HL-60 (cell line): Measurements from ENCODE around the gene BBS2.

Experiments
- DNase-seq, 2 experiments: peaks; one replicate each; pipeline ENCODE4 v3.0.0-alpha.2; 2010 to 2020; ENCODE audit warnings: low read depth in 1 of 2, low spot score in 1 of 2
- H3K27ac ChIP-seq: fragments of 250-450 bp; sonication (Bioruptor Pico); replicated peaks from 2 replicates; pipeline ENCODE4 v1.5.1; 2020; ENCODE audit warnings: mild to moderate bottlenecking, moderate library complexity
- H3K27me3 ChIP-seq: fragments of 250-450 bp; sonication (Bioruptor Pico); 2 replicates; pipeline ENCODE4 v1.5.1; 2021; ENCODE audit warnings: mild to moderate bottlenecking, moderate library complexity; ENCODE audit not compliant: insufficient read depth, poor library complexity, severe bottlenecking
- H3K4me3 ChIP-seq: replicated peaks from 2 replicates; pipeline ENCODE4 v1.5.1; 2011; ENCODE audit warnings: mild to moderate bottlenecking, control low read depth, low read length; ENCODE audit not compliant: insufficient read depth
- CTCF ChIP-seq: IDR thresholded peaks from one replicate; pipeline ENCODE4 v1.5.1; 2011; ENCODE audit warnings: low read length, control low read depth, inconsistent platforms; ENCODE audit not compliant: insufficient read depth
- GABPA ChIP-seq: IDR thresholded peaks from 2 replicates; pipeline ENCODE4 v1.6.1; 2012; ENCODE audit warnings: low read depth
- POLR2AphosphoS5 ChIP-seq: IDR thresholded peaks from 2 replicates; pipeline ENCODE4 v1.6.1; 2012; ENCODE audit warnings: low read depth
- SPI1 ChIP-seq: IDR thresholded peaks from 2 replicates; pipeline ENCODE4 v1.6.1; 2012; ENCODE audit warnings: low read depth, mild to moderate bottlenecking, borderline replicate concordance
- TF ChIP-seq, protein P1 (sequence below): IDR thresholded peaks from 2 replicates; pipeline ENCODE4 v1.6.1; 2012; ENCODE audit warnings: low read depth; ENCODE audit not compliant: insufficient replicate concordance

BBS2 gene

DNA sequence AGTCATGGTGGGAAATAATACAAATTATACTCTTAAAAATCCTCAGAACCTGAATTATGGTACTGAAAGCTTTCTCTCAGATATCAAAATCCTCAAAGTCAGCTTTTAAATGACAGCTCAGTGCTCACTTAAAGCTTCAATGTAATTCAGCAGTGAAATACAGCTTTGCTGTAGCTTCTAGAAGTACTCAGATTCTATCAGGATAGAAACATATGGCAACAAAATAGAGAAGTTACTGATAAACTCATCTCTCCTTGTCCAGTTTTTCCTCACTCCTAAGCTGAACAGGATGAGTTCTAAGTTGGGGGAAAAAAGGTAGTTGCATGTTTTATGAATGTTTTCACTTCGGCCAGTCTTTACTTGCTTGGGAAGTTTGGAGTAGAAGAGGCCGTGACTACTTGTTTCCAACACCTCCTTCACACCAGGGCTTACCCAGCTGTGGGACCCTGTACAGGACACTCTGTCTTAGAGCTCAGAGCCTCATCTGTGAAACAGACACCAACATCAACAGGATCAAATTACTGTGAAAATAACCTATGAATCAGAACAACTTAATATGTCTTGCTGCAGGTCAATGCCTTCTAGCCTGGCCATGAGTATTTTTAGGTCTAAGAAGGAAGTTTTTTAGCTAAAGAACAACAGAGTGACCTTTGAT lies 38.2 kb downstream of the BBS2 start:
- no peak for DNase-seq

DNA sequence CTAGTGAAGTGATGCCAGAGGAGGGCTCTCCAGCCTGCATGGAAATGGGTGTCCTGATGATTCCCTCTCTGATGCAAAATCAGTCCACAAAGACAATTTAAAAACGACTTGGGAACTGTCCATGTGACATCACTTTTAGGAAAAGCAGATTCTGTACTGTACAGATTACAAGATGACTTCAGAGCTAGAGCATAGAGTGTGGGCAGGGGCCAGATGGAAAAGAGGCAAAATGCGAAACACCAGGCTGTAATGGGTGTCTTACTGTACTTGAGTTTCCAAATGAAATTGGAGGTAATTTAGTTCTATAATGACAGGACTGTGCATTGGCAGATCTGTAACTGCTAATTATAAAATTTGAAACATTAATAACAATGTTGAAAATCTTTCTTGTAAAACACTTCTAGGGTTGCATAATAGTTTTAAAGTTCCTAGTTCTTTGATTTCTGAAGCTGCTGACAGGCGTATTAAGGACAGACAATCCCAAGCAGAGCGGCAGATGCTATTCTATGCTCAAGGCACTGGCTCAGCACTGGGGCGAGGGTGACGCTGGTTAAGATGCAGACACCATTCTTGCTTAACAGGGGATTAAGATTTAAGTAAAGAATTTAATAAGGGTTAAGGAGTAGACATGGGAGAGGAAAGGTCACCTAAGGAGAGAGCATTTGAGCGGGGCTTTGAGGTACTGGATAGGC lies 38.9 kb downstream of the BBS2 start:
- Histone ChIP-seq H3K27ac (no peak overlapping the region), H3K4me3 (no peak overlapping the region), H3K27me3 (no peaks in the 10 kb centered on the region)
- TF ChIP-seq GABPA (no peak), CTCF (no peak), SPI1 (no peak), POLR2AphosphoS5 (no peak)
- TF ChIP-seq, protein P1, sequence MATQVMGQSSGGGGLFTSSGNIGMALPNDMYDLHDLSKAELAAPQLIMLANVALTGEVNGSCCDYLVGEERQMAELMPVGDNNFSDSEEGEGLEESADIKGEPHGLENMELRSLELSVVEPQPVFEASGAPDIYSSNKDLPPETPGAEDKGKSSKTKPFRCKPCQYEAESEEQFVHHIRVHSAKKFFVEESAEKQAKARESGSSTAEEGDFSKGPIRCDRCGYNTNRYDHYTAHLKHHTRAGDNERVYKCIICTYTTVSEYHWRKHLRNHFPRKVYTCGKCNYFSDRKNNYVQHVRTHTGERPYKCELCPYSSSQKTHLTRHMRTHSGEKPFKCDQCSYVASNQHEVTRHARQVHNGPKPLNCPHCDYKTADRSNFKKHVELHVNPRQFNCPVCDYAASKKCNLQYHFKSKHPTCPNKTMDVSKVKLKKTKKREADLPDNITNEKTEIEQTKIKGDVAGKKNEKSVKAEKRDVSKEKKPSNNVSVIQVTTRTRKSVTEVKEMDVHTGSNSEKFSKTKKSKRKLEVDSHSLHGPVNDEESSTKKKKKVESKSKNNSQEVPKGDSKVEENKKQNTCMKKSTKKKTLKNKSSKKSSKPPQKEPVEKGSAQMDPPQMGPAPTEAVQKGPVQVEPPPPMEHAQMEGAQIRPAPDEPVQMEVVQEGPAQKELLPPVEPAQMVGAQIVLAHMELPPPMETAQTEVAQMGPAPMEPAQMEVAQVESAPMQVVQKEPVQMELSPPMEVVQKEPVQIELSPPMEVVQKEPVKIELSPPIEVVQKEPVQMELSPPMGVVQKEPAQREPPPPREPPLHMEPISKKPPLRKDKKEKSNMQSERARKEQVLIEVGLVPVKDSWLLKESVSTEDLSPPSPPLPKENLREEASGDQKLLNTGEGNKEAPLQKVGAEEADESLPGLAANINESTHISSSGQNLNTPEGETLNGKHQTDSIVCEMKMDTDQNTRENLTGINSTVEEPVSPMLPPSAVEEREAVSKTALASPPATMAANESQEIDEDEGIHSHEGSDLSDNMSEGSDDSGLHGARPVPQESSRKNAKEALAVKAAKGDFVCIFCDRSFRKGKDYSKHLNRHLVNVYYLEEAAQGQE, result no peak
- no peak for DNase-seq

More for the DNA sequence above, 38.2 kb downstream of the BBS2 start:
- Histone ChIP-seq H3K27ac (no peak overlapping the region), H3K27me3 (no peaks in the 10 kb centered on the region), H3K4me3 (no peak overlapping the region)
- TF ChIP-seq, protein P1, result no peak
- TF ChIP-seq GABPA (no peak), SPI1 (no peak), POLR2AphosphoS5 (no peak), CTCF (no peak)

- TF ChIP-seq CTCF (no peak), POLR2AphosphoS5 (no peak), SPI1 (no peak), GABPA (no peak)
- TF ChIP-seq, protein P1, result no peak
- no peak overlapping the region for H3K27ac ChIP-seq
- H3K27me3 ChIP-seq, result no peaks in the 10 kb centered on the region
- DNase-seq, result no peak
- no peak overlapping the region for H3K4me3 ChIP-seq
Observed at GRCh38 chr16:56479469-56479868, 40.4 kb downstream of the BBS2 start.
